Kidney tubule cell (primary cell): ENCODE measurements around the gene GRHPR.
A peak's percentile ranks its signal among the peaks of the same experiment; 100 is the strongest.

Experiments
- DNase-seq: peaks from one replicate; pipeline ENCODE4 v3.0.0-alpha.2; 2018; ENCODE audit warnings: low spot score

GRHPR gene

DNA sequence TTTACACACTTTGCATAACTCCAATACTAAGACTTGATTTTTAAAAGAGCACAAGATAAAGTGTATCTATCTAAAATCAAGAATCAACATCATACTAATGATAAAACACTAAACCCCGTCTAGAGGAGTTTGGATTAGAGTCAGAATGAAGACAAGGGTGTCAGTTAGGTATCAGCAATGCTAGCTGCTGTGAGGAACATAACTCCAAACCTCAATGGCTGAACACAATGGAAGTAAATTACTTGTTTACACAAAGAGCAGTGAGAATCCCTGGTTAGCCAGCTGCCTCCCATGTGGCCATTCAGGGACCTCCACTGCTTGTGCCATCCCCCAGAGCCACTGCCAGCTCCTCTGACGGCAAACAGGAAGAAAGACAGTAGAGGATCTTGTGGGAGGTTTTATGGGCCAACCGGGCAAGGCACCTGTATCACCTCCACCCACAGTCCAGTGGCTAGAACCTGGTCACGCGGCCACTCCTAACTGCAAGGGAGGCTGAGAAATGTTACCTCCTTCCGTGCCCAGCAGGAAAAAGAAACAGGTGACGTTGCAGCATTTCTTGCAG is 24.0 kb upstream of the GRHPR start:
- DNase-seq = no peak

DNA sequence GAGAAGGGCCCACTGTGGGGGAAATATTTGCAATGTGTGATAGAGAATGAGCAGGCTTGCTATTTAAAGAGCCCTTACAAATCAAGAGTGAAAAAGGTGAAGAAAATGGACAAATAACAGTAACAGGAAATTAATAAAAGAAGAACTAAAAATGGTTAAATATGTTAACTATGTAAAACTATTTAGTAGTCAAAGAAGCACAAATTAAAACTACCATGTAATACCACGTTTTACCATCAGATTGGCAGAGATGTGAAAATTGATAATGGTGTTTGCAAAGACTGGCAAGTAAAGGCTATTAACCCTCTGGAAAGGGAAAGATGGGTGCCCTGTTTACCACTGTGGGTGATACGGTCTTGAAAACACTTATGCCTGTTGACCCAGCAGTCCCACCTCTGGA is 23.2 kb upstream of the GRHPR start:
- DNase-seq = no peak

DNA sequence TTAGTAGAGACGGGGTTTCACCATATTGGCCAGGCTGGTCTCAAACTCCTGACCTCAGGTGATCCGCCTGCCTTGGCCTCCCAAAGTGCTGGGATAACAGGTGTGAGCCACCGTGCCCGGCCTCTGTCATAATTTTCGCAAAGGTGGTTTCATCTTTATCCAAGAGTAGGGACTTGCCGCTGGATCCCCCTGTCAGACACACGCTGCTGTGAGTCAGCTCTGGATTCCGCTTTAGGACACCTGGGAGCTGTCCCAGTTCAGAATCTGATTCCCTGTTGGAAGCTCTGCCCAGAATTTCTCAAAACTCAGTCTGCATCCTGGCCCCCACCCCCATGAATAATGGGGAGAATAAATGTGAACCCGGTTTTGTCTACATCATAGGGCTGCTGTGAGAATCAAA is 17.9 kb upstream of the GRHPR start:
- no peak for DNase-seq

DNA sequence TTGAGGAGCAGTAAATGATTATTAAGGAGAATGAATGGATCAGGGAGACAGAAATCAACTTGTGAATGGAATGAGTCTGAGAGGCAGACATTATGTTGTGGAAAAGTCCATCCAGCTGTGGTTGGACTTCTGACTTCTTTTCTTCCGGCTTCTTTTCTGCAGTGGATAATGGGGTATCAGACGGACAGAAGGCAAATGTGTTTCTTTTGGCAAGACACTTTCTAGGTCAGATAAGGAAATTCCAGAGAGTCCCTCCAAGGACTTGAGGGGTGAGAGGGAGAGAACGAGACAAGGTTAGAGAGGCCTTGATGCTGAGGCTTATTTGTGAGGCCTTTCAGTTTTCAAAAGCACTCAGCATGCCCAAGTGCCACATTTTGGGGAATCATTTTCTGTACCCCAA is 17.1 kb upstream of the GRHPR start:
- DNase-seq = no peak

- no peak for DNase-seq
These were observed 16.6 kb upstream of the GRHPR start for GRCh38 chr9:37405764-37406380.

DNA sequence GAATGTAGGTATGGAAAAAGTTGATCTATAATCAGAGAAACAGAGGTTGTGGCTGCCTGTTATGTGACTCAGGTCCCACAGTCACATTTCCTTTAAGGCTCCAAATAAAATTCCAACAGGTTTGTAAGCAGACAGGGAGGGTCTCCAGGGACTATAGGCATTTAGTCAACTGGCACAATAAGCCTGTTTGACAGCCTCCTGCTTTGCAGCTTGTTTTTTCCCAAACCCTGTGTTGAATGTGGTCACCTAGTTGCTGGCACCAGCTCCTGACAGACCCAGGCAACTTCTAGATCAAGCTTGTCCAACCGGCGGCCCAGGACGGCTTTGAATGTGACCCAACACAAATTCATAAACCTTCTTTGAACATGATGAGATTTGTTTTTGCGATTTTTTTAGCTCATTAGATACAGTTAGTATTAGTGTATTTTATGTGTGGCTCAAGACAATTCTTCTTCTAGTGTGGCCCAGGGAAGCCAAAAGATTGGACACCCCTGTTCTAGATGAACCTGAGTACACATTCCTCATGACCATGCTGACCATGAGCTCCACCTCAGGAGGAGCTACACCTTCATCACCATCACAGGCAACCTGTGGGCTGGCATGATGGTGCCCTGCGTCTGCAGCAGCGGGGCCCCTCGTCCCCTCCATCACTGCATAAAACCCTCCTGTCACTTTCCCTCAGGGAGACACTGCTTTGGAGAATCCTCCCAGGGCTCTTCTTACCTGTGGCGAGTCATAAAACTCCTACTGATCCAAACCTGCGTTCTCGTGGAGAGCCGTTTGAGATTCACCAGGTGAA is 15.7 kb upstream of the GRHPR start:
- DNase-seq = no peak

DNA sequence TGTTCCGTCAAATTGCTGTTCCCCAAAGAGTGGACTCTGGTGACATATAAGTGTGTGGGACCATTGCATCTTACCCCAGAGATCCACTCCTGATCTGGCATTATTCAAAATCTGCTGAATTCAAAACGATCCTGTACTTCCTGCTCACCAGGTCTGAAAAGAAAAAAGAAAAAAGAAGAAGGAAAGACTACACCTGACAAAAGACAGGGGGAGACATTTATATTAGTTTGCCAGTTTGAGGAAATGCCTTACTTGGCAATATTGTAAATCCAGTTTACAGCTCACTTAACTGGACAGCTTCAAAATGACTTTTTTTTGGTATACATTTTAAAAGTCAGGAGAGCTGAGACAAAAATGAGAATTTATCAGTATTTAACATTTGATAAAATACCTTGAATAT is 15.0 kb upstream of the GRHPR start:
- no peak for DNase-seq

- peak; percentile 48 for DNase-seq
These were observed 13.4 kb upstream of the GRHPR start for GRCh38 chr9:37408933-37409710.

- no peak for DNase-seq
These were observed 12.1 kb upstream of the GRHPR start for GRCh38 chr9:37410354-37410861.

DNA sequence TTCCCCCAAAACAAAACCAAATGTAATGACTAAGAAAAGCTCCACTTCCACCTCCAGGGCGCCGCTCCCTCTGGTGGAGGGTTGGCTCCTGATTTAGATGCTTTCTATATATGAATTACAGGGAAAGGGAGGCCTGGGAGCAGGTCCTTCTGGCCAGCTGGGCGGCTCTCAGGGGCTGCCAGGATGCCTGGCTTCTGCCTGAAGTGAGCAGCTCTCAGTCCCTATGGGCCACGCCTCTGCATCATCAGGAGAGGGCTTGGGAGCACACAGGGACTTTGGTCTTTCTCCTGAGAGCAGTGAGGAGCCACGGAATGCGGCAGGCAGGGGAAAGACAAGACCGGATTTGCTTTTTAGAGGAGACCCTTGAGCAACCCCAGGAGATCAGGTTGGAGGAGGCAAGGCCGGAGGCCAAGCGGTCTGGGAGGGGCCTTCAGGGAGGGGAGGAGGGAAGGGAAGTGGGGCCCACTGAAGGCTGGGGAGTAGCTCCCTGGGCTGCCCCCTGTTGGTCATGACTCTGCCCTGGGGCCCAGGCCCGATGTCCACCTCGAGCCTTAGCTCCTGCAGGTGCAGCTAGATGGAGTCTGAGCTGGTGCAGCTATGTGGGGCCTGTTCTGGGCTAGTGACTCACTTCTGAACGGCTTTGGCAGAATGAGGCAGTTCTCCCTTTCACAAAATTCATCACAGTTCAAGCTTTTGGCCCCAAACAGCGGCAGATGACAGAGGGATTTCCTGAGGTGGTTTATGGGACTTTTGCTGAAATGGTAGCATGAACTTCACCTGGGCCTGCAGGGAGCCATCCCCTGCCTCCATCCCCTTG is 11.3 kb upstream of the GRHPR start:
- DNase-seq = no peak

- peak; percentile 87 for DNase-seq
These were observed 9.9 kb upstream of the GRHPR start for GRCh38 chr9:37412431-37413151.

DNA sequence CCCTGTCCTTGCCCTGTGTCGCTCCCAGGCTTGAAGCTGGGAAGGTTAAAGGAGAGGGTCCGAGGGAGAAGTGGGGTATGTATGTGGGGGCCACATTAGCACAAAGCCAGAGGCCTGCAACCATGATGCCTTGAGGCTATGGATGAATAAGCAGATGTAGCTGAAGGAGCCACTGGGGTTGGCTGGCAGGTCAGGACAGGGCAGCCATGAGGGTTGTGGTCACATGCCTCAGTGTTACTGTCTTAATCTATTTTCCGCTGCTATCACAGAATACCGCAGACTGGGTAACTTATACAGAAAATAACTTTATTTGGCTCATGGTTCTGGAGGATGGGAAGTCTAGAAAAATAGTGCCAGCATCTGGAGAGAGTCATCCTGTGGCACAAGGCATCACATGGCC is 9.2 kb upstream of the GRHPR start:
- DNase-seq = peak; percentile 23

DNA sequence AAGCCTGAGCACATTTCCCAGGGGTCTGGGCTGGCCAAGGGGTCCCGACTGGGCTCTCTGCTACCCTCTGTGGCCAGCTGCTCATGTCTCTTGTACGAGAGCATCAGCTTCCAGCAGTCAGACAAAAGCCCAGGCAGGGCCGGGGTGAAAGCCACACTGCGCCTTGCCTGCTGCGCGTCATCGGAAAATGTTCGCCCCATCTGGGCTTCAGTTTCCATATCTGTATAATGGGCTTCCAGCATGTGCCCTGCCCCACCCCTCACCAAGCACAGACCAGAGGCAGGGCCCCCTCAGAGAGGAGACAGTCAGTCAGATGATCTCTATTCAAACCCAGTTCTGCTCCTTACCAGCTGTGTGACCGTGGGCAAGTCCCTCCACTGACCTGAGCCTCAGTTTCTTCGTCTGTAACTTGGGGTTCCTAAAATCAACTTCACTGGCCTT is 8.0 kb upstream of the GRHPR start:
- no peak for DNase-seq

DNA sequence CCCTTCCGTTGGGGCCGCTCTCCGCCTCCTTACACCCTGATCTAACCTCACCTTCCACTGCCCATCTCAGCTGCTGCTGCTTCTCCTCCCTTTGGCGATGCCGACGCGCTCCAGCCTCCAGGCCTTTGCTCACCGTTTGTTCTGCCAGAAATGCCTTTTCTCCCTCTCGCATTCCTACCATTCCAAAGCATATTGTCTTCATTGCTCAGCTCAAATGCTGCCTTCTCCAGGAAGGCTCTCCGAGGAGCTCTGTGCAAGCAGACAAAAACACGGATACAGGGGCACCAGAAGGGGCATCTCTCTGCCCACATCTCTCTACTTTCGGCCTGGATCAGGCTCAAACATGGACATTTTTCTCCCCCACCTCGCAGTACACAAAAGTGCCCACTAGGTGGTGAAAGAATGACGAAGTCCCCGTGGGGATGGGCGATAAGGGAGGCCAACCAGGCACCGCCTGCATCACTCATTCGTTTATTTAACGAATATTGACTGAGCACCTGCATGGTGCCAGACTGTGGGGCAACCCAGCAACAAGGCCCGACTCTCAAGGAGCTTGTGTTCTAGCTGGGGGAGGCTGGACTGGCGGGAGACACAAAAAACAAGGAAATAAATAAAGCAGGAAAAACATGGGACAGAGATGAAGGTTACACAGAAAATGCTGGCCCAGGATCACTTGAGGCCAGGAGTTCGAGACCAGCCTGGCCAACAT is 7.3 kb upstream of the GRHPR start:
- peak; percentile 84 for DNase-seq

DNA sequence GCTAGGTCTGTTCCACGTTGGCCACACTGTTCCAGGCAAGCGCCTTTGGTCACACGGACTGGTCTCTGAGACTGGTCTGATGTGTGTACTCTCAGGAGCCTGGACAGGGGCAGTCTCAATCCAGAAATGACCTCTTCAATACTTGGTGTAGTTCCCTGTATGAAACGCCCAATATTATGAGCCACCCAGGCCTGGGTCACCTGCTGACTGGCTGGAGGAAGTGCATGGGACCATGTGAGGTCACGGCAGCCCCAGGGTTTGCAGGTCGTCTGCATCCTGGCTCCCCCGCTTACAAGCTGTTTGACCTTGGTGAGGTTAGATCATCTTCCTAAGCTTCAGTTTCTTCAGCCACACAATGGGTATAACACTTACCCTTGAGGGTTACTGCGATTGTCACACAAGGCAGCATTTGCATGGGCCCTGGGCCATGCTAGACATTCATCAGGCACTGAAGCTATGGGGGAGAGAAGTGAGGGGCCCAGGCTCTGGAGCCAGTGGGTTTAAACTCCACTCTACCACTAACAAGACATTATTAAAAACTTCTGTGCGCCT is 5.2 kb upstream of the GRHPR start:
- no peak for DNase-seq

DNA sequence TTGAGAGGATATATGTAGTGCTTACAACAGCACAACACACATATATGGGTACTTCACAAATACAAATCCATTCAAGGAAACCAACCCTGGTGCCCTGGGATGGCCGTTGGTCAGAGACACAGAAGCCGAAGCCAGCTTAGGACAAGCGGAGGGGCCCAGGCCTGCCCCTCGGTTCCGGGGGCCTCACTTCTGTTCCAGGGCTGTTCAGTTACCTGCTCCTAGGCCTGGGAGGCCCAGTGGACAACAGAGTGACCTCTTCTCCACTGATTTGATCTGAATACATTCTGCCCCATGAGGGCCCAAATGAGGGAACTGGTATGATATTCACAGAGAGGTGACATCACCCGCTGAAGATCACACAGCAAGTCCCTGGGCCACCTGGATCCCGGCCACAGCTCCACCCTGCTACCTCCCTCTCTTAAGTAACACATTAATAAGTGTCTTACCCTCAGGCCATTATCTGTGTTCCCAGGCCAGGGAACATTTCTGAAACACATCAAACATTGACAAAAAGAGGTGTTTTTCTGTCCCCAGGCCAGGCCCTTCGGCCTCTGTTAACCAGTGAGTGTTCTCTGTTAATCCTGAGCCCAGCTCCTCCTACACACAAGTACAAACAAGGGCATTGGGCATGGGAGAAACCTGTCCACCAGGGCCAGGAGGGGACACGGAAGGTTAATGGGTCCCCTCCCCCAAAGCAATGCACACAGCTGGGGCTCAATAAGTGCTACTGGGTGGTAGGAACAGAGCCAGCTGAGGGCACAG is 4.5 kb upstream of the GRHPR start:
- peak; percentile 84 for DNase-seq

GRCh38 chr9:37419204-37419603 is 3.3 kb upstream of the GRHPR start:
- DNase-seq = no peak

GRCh38 chr9:37420271-37421215 is 2.0 kb upstream of the GRHPR start:
- DNase-seq = no peak
